ENCODE measurements around the gene SUPT3H. TPM values are rescaled to one million over a fixed set of nuclear protein-coding genes. Genes with fewer than 3 reads are reported as not detected.

Gene SUPT3H
- total RNA-seq, 4 donors from 2014 or later: 6.0 to 9.0 (median 6.2) TPM

- TF ChIP-seq CTCF (IDR thresholded peaks at IDR 0.05; ENCODE audit: low read depth): no peak
Measured at GRCh38 chr6:44829836-44830235, 547.9 kb downstream of the SUPT3H start.

DNA sequence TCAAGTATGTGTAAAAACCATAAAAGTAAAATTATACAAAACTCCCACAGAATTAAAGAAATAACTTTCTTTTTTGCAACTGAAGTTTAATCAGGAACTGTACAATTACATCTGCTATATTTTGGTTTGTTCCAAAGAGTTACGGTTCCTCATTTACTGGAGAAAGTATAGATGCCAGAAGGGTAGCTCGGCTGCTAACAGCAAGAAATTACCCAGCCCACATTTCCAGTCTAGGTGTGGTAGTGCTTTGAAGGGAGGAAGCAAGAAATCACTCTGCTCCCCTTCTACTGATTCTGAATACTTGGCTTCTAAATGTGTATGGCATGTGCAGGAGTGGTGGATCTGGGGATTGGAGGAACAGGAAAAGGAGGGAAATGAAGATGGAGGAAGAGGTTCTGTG is 549.0 kb downstream of the SUPT3H start:
- TF ChIP-seq CTCF (IDR thresholded peaks at IDR 0.05; ENCODE audit: low read depth): no peak

DNA sequence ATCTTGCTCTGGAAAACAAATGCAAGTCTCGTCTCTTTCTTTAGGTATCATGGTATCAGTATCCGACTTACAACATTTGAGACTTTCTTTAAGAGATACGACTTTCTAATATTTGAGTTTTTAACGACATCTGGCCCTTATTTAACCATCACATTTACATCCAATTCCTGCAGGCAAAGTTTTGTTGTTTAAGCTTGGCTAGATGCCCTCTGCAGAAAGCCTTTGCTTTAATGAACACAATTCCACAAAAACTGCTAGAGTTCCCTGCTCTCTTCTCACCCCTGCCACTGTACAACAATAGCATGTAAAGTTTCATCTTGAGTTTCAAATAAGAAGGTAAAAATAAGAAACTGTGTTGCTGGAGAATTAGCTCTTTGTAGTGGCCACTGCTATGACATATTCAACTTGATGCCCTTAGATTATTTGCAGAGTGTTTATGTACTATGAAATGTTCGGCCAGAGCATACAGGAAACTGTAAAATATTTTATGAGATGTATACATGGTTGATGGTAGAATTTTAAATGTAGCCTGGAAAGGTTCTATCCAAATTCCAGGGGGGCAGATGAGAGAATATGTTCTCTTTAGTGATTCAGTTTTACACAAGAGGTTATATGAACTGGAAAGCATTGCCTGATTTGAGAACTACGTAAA is 551.6 kb downstream of the SUPT3H start:
- TF ChIP-seq CTCF (IDR thresholded peaks at IDR 0.05; ENCODE audit: low read depth): no peak

GRCh38 chr6:44825273-44825672 is 552.5 kb downstream of the SUPT3H start:
- TF ChIP-seq CTCF (IDR thresholded peaks at IDR 0.05; ENCODE audit: low read depth): no peak

DNA sequence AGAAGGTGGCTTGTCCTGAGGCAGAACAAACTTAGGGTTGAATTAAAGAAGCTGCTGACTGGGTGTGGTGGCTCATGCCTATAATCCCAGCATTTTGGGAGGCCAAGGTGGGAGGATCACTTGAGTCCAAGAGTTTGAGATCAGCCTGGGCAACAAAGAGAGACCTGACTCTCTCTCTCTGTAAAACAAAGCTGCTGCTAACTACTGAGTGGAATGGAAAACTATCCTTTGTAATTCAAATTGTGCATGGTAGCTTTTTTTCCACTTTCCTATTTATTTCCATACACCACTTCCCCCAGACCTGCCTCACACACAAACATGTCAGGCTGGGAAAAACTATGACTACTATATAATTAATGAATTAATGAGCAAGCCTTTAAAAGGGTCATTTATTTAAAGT is 553.2 kb downstream of the SUPT3H start:
- no peak for TF ChIP-seq CTCF (IDR thresholded peaks at IDR 0.05; ENCODE audit: low read depth)

DNA sequence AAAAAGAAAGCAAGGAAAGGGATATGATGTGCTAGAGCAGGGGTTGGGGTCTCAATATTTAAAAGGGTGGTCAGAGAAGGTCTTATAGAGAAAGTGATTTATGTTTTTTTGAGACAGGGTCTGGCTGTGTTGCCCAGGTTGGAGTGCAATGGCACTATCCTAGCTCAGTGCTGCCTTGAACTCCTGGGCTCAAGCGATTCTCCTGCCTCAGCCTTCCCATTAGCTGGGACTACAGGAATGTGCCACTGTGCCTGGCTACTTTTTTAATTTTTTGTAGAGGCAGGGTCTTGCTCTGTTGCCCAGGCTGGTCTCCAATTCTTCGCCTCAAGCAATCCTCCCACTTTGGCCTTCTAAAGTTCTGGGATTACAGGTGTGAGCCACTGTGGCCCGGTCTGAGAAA is 557.0 kb downstream of the SUPT3H start:
- no peak for TF ChIP-seq CTCF (IDR thresholded peaks at IDR 0.05; ENCODE audit: low read depth)

DNA sequence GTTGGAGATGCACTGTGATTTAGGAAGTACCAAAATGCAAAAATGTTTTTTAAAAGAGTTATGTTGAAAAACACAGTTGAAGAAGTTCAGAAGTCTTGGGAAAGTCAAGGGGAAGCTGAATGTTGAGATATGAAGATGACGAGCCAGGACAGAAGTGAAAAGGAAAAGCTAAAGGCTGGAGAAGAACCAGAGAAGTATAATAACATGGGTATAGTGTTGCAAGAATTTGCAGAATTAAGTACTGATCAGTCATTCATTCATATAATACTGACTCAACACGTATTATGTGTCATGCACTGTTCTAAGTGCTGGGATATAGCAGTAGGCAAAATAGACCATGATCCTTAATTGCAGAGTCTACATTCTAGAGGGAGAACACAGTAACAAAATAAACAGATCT is 557.4 kb downstream of the SUPT3H start:
- no peak for TF ChIP-seq CTCF (IDR thresholded peaks at IDR 0.05; ENCODE audit: low read depth)
